Aorta (tissue), 5 donors: Measurements from ENCODE around the gene RNF115. TPM values are rescaled to one million over a fixed set of nuclear protein-coding genes. Genes with fewer than 3 reads are reported as not detected.

Source experiments
- ATAC-seq: fragments of 200-7000 bp; cut with Tn5 transposase; one replicate; pipeline ENCODE4 v1.9.1; 2022; ENCODE audit warnings: moderate library complexity; ENCODE audit not compliant: low FRiP score
- DNase-seq, 2 donors: peaks; one replicate each; pipeline ENCODE4 v3.0.0-alpha.2; 2020
- H3K27ac ChIP-seq, 2 donors: one replicate each; pipeline ENCODE4 v1.5.1; 2013; ENCODE audit warnings: low read length in 2 of 2, mild to moderate bottlenecking in 2 of 2, moderate library complexity in 2 of 2, control low read depth in 1 of 2, inconsistent platforms in 1 of 2, low read depth in 1 of 2
- H3K27me3 ChIP-seq, 2 donors: one replicate each; pipeline ENCODE4 v1.6.1; 2013; ENCODE audit warnings: control low read depth in 1 of 2, low read length in 1 of 2, mild to moderate bottlenecking in 1 of 2, moderate library complexity in 1 of 2; ENCODE audit not compliant: insufficient read depth in 2 of 2, control insufficient read depth in 1 of 2
- H3K36me3 ChIP-seq, 2 donors: one replicate each; pipeline ENCODE4 v1.6.1; 2013; ENCODE audit warnings: control low read depth in 1 of 2, low read length in 1 of 2, mild to moderate bottlenecking in 1 of 2; ENCODE audit not compliant: insufficient read depth in 2 of 2, control insufficient read depth in 1 of 2
- H3K4me1 ChIP-seq, 2 donors: one replicate each; pipeline ENCODE4 v1.6.1; 2013; ENCODE audit warnings: low read length in 2 of 2, control low read depth in 1 of 2, mild to moderate bottlenecking in 1 of 2, moderate library complexity in 1 of 2; ENCODE audit not compliant: insufficient read depth in 2 of 2, control insufficient read depth in 1 of 2
- H3K4me3 ChIP-seq, 2 donors: one replicate each; pipeline ENCODE4 v1.5.1; 2013; ENCODE audit warnings: low read length in 2 of 2, control low read depth in 1 of 2, mild to moderate bottlenecking in 1 of 2
- H3K9me3 ChIP-seq: one replicate; pipeline ENCODE4 v1.6.1; 2013; ENCODE audit warnings: mild to moderate bottlenecking, low read length; ENCODE audit not compliant: control insufficient read depth
- WGBS, 2 donors: extraction: QIAGEN DNeasy Blood & Tissue Kit; methylation state at CpG; one replicate each; pipeline ENCODE4 v1.1.7; 2013; 5-methylcytosine and 5-hydroxymethylcytosine counted together
- intact Hi-C, 2 donors: fragments of 100-400 bp; cut with DNase I; formaldehyde crosslinking; loops; one replicate each; pipeline versions ENCODE4 v1.14.2 to v1.15.0; 2022
- polyA plus RNA-seq, 2 donors: library from polyadenylated mRNA; stranded (reverse); fragments of 200-250 nt; gene quantifications; one replicate each; pipeline ENCODE4 v1.2.3, GENCODE V29; 2013
- total RNA-seq, 2 donors: library from RNA; stranded (reverse); fragmentation: NEBNext Ultra II Directional; extraction: Animal tissue kit (Norgen Biotek cat#: 25700); gene quantifications; one replicate each; pipeline ENCODE4 v1.2.1, GENCODE V29; 2021
- donor health status: healthy with polysubstance abuse.
- donor health status: Bipolar disorder and iron deficiency.
- donor health status: DM: no; HTN: no; CAD: no.
- donor health status: DM: no; HTN: no; CAD: no.
- donor health status: DM: yes; HTN: yes; CAD: no.

The RNF115 gene
- total and polyA plus RNA-seq, 4 donors: 13.3 to 60.3 (median 22.1) TPM

GRCh38 chr1:145710291-145711027 lies 113.4 kb downstream of the RNF115 start:
- 85 to 89% methylated on average over 4 of the region's 4 CpGs for WGBS, 2 donors
- Histone ChIP-seq H3K4me1 (no peaks in the 10 kb centered on the region), H3K27ac (no peak overlapping the region), H3K36me3 (no peaks in the 10 kb centered on the region), H3K4me3 (no peak overlapping the region), H3K9me3 (no peaks in the 10 kb centered on the region), H3K27me3 (no peaks in the 10 kb centered on the region)
- intact Hi-C loops: no loop called here
- DNase-seq (no peak), ATAC-seq (no peak)

GRCh38 chr1:145708063-145708462 lies 115.8 kb downstream of the RNF115 start:
- intact Hi-C loops: no loop called here
- H3K4me3 ChIP-seq: no peak overlapping the region
- no peak overlapping the region for H3K27ac ChIP-seq
- no peak for DNase-seq
- no peaks in the 10 kb centered on the region for H3K27me3 ChIP-seq
- ATAC-seq: no peak
- H3K9me3 ChIP-seq: no peaks in the 10 kb centered on the region
- no peaks in the 10 kb centered on the region for H3K4me1 ChIP-seq
- 60 to 70% methylated on average over 7 of the region's 7 CpGs for WGBS, 2 donors
- no peaks in the 10 kb centered on the region for H3K36me3 ChIP-seq

GRCh38 chr1:145707183-145707867 lies 116.6 kb downstream of the RNF115 start, which contains the start of gene PDZK1:
PDZK1 (minus strand) TSS chr1:145707368; CDS start chr1:145688021, 19,347 bp downstream.
- H3K27ac ChIP-seq: no peak within 1 kb of the TSS
- H3K27me3 ChIP-seq: no peaks in the 10 kb centered on the region
- no peaks in the 10 kb centered on the region for H3K9me3 ChIP-seq
- H3K36me3 ChIP-seq: no peaks in the 10 kb centered on the region
- WGBS, 2 donors: 83 to 85% methylated on average over 6 to 9 of the region's 9 CpGs
- no peaks in the 10 kb centered on the region for H3K4me1 ChIP-seq
- H3K4me3 ChIP-seq: no peak within 1 kb of the TSS
- intact Hi-C loops: no loop called here
- no peak for ATAC-seq
- no peak for DNase-seq

- 89 to 90% methylated on average over 2 of the region's 2 CpGs for WGBS, 2 donors
- Histone ChIP-seq H3K27me3 (no peaks in the 10 kb centered on the region), H3K4me3 (no peak overlapping the region), H3K27ac (no peak overlapping the region), H3K36me3 (no peaks in the 10 kb centered on the region), H3K4me1 (no peaks in the 10 kb centered on the region), H3K9me3 (no peaks in the 10 kb centered on the region)
- ATAC-seq: no peak
- intact Hi-C loops: no loop called here
- no peak for DNase-seq
These were observed 117.7 kb downstream of the RNF115 start for GRCh38 chr1:145706086-145706664.

GRCh38 chr1:145705622-145706021 lies 118.3 kb downstream of the RNF115 start:
- 88 to 93% methylated on average over 7 of the region's 7 CpGs for WGBS, 2 donors
- ATAC-seq (no peak), DNase-seq (no peak)
- H3K36me3 ChIP-seq: no peaks in the 10 kb centered on the region
- no peaks in the 10 kb centered on the region for H3K27me3 ChIP-seq
- H3K27ac ChIP-seq: no peak overlapping the region
- intact Hi-C loops: no loop called here
- no peaks in the 10 kb centered on the region for H3K9me3 ChIP-seq
- no peak overlapping the region for H3K4me3 ChIP-seq
- H3K4me1 ChIP-seq: no peaks in the 10 kb centered on the region

- 88 to 90% methylated on average over 7 of the region's 7 CpGs for WGBS, 2 donors
- ATAC-seq (no peak), DNase-seq (no peak)
- Histone ChIP-seq H3K36me3 (no peaks in the 10 kb centered on the region), H3K4me3 (no peak overlapping the region), H3K27ac (no peak overlapping the region), H3K9me3 (no peaks in the 10 kb centered on the region), H3K27me3 (no peaks in the 10 kb centered on the region), H3K4me1 (no peaks in the 10 kb centered on the region)
- intact Hi-C loops: no loop called here
These were observed 121.1 kb downstream of the RNF115 start for GRCh38 chr1:145702826-145703225.

- DNase-seq (no peak), ATAC-seq (no peak)
- Histone ChIP-seq H3K4me3 (no peak overlapping the region), H3K9me3 (no peaks in the 10 kb centered on the region), H3K27ac (no peak overlapping the region), H3K27me3 (no peaks in the 10 kb centered on the region), H3K36me3 (no peaks in the 10 kb centered on the region), H3K4me1 (no peaks in the 10 kb centered on the region)
- intact Hi-C loops: no loop called here
- WGBS, 2 donors: 77 to 96% methylated on average over 2 of the region's 2 CpGs
These were observed 121.8 kb downstream of the RNF115 start for GRCh38 chr1:145702052-145702451.

- Histone ChIP-seq H3K27ac (no peak overlapping the region), H3K4me1 (no peaks in the 10 kb centered on the region), H3K27me3 (no peaks in the 10 kb centered on the region), H3K4me3 (no peak overlapping the region), H3K36me3 (no peaks in the 10 kb centered on the region), H3K9me3 (no peaks in the 10 kb centered on the region)
- no peak for DNase-seq
- 56 to 58% methylated on average over 2 of the region's 2 CpGs for WGBS, 2 donors
- no peak for ATAC-seq
- intact Hi-C loops: no loop called here
These were observed 122.5 kb downstream of the RNF115 start for GRCh38 chr1:145701306-145701862.
